Measurements from ENCODE around the gene PNMA6E. TPM values are rescaled to one million over a fixed set of nuclear protein-coding genes. Genes with fewer than 3 reads are reported as not detected.

Gene PNMA6E
- polyA plus RNA-seq, 2 of the 4 experiments (the other 2 are of a cell fraction), result not detected

GRCh38 chrX:153414856-153415510, 13.8 kb upstream of the PNMA6E start:
- FAIRE-seq, result no peak
- no peak for ATAC-seq
- ChIA-PET CTCF (interaction anchor here (1.2 to 1.7 kb wide), 2 partner anchors 24 to 383 kb away, joined by 4 to 5 read pairs; no protein-coding TSS in a partner anchor), POLR2A (no interaction called here)
- H3K4me2 ChIP-seq, result no peak overlapping the region
- no peak for DNase-seq (ENCODE audit: low read depth in 1 of 2, low spot score in 1 of 2)
- 50% methylated on average over 9 of the region's 9 CpGs for WGBS (ENCODE audit: missing lambda C conversion rate)
- TF ChIP-seq MAFK (IDR thresholded peaks at IDR 0.05; ENCODE audit: partially characterized antibody) (no peak), USF2 (IDR thresholded peaks at IDR 0.05) (no peak)
- H3K4me3 ChIP-seq, result no peak overlapping the region
- no peak overlapping the region for H3K27ac ChIP-seq
- H3K4me1 ChIP-seq, result no peaks in the 10 kb centered on the region
- H3K9me3 ChIP-seq, result no peaks in the 10 kb centered on the region

GRCh38 chrX:153413731-153414130, 12.6 kb upstream of the PNMA6E start:
- POLR2A ChIA-PET, result no interaction called here
- FAIRE-seq (no peak), ATAC-seq (no peak)

GRCh38 chrX:153412746-153413720, 11.9 kb upstream of the PNMA6E start:
- 60% methylated on average over 12 of the region's 23 CpGs for WGBS (ENCODE audit: missing lambda C conversion rate)
- Histone ChIP-seq H3K27ac (no peak overlapping the region), H3K9me3 (no peaks in the 10 kb centered on the region), H3K4me1 (no peaks in the 10 kb centered on the region), H3K4me2 (no peak overlapping the region), H3K4me3 (no peak overlapping the region)
- no peak for TF ChIP-seq NR3C1 (IDR thresholded peaks at IDR 0.05)
- TF ChIP-seq MAFK (IDR thresholded peaks at IDR 0.05; ENCODE audit: partially characterized antibody), result no peak
- no peak for TF ChIP-seq PBX3 (IDR thresholded peaks at IDR 0.05)
- TF ChIP-seq FOSB (CRISPR knock-in tag; IDR thresholded peaks at IDR 0.05), result no peak
- TF ChIP-seq ZFP36 (IDR thresholded peaks at IDR 0.05; ENCODE audit: borderline replicate concordance, partially characterized antibody), result no peak
- TF ChIP-seq RAD21 (conservative IDR thresholded peaks at IDR 0.05 in 1 of 2, IDR thresholded peaks at IDR 0.05 in 1 of 2), result peak in 1 of 2 experiments; percentile 30; a peak in 1 of 5 replicates
- TF ChIP-seq EHMT2 (IDR thresholded peaks at IDR 0.05; ENCODE audit: low read depth), result no peak
- TF ChIP-seq CTCF (IDR thresholded peaks at IDR 0.05), result 0 out of 3 replicates have a peak, but pooled peaks have one; percentile 12
- ChIA-PET POLR2A (no interaction called here), CTCF (interaction anchor here (1.0 to 1.7 kb wide), 4 partner anchors 26 to 380 kb away, joined by 3 to 5 read pairs (median 4); no protein-coding TSS in a partner anchor)
- peak in 1 of 2 experiments; percentile 9 for DNase-seq (ENCODE audit: low read depth in 1 of 2, low spot score in 1 of 2)
- FAIRE-seq, result peak; percentile 39
- peak in 1 of 2 experiments; percentile 49; a peak in 3 of 6 replicates for ATAC-seq

More at GRCh38 chrX:153413731-153414130, 12.6 kb upstream of the PNMA6E start:
- Histone ChIP-seq H3K4me1 (no peaks in the 10 kb centered on the region), H3K4me2 (no peak overlapping the region), H3K27ac (no peak overlapping the region), H3K9me3 (no peaks in the 10 kb centered on the region), H3K4me3 (no peak overlapping the region)
- TF ChIP-seq NPAS2 (CRISPR knock-in tag; IDR thresholded peaks at IDR 0.05; ENCODE audit: borderline replicate concordance) (no peak), BCL3 (IDR thresholded peaks at IDR 0.05) (no peak), USF2 (IDR thresholded peaks at IDR 0.05) (no peak), JUNB (IDR thresholded peaks at IDR 0.05) (no peak), CBX8 (IDR thresholded peaks at IDR 0.05) (no peak), FOXS1 (CRISPR knock-in tag; IDR thresholded peaks at IDR 0.05) (no peak), SMC3 (IDR thresholded peaks at IDR 0.05) (no peak), CHD4 (IDR thresholded peaks at IDR 0.05; ENCODE audit: borderline replicate concordance) (no peak), ZFP36 (IDR thresholded peaks at IDR 0.05; ENCODE audit: borderline replicate concordance, partially characterized antibody) (no peak), RCOR1 (IDR thresholded peaks at IDR 0.05; ENCODE audit: low read depth, low read length) (no peak), CBX2 (IDR thresholded peaks at IDR 0.05; ENCODE audit: borderline replicate concordance, low read depth) (no peak), HDAC2 (IDR thresholded peaks at IDR 0.05) (no peak)
- no CpG with 5 or more reads among the region's 11 CpGs for WGBS (ENCODE audit: missing lambda C conversion rate)
- DNase-seq (ENCODE audit: low read depth in 1 of 2, low spot score in 1 of 2), result no peak
- CTCF ChIA-PET, result interaction anchor here (1.0 to 1.7 kb wide), 5 partner anchors 25 to 382 kb away, joined by 3 to 5 read pairs (median 4); no protein-coding TSS in a partner anchor
